ENCODE measurements around the gene SH3RF2.
"Not testable (repeated sequence)": the region's sequence is repeated elsewhere in the genome, so short reads cannot be mapped to it uniquely, and the experiment has no call there.

The SH3RF2 gene

DNA sequence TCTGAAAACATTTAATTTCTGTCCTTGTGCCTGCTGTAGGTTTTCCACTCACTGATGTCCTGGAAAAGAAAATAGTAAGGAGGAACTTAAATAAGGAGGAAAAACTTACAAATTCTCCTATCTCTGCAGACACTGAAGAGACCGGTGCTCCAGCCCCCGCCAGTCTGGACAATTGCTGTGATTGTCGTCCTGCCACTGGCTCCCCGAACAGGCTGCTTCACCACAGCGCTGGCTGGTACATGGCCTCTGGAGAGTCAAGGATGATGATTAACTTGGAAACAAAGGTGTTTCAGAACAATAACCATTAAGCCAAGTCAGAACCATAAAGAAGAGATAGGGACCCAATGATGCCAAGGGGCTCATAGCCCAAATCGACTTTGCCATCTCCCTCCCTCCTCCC, 161.7 kb downstream of the SH3RF2 start:
- no peak for DNase-seq

DNA sequence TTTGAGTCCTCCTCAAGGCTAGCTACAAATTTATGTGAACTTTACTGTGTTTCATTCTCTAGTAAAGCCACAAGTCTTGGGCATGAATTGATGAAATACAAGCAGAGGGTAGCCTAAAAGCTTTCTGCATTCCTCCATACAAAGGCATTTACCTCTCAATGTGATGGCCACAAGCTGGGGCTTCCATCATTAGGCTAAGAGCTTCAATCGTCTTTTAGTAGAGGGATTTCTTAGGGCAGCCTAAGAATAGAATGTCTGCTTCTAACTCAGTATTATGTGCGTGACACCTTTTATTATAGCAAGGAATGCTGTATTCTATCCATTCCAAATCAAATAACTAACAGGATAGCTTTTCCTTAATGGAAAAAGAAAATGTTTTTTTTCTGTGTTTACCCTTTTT, 165.3 kb downstream of the SH3RF2 start:
- DNase-seq = no peak

DNA sequence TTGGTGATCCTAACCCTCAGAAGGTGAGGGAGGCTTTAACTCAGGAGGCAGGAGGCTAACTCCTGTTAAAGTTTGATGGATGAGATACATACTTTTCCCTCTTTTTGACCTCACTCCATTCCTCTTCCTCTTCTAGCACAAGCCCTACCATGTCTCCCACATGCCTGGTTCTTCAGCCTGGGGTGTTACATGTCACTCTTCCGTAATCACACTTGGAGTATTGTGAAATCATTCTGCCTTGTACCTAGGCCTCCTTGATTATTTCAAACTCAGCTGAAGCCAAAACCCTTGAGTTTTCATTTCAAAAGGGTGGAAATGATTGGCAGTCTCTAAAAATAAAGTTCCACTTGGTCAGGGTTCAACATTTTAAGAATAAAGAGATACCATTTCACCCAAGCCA, 167.2 kb downstream of the SH3RF2 start:
- no peak for DNase-seq

DNA sequence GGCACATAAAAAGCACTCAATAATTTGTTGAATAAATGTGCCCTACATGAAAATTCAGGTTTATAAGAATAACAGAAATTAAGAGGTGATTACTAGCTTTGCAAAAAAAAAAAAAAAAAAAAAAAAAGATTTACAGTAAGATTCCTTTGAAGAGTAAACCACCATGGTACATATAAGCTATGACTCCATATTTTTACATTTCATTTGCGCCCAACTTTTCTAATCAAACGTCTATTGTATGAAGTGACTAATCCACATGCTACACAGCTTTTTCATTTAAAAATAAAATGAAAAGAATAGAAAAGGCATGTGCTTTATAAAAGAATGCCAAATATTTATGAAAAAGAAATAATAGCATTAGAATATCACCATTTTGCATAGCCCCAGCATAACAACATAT, 169.1 kb downstream of the SH3RF2 start, which contains the start of gene PLAC8L1:
Gene PLAC8L1 (minus strand): TSS at position 101 of the 400 bp plus-strand sequence. CDS start 1,266 bp downstream, outside the sequence.
- no peak for DNase-seq

DNA sequence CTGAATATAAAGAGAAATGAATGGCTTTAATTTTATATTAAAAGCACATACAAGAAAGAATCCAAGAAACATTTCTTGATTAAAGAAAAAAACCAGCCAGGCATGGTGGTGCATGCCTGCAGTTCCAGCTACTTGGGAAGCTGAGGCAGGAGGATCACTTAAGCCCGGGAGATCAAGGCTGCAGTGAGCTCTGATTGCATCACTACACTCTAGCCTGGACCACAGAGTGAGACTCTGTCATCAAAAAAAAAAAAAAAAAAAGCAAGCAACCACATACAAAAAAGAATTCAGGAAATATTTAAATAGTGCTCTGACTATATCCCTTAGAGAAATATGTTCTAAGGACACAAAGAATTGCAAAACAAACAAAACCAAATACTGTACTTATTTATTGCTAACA, 171.5 kb downstream of the SH3RF2 start:
- no peak for DNase-seq

DNA sequence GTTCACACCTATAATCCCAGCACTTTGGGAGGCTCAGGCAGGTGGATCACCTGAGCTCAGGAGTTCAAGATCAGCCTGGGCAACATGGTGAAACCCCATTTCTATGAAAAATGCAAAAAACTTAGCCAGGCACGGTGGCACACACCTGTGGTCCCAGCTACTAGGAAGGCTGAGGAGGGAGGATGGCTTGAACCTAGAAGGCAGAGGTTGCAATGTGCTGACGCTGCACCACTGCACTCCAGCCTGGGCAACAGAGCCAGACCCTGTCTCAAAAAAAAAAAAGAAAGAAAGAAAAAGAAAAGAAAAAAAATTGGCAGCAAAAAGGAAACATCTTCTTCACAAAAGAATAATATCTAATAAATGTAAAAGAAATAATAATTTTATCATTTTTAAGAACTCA, 172.5 kb downstream of the SH3RF2 start:
- not testable (repeated sequence) for DNase-seq

DNA sequence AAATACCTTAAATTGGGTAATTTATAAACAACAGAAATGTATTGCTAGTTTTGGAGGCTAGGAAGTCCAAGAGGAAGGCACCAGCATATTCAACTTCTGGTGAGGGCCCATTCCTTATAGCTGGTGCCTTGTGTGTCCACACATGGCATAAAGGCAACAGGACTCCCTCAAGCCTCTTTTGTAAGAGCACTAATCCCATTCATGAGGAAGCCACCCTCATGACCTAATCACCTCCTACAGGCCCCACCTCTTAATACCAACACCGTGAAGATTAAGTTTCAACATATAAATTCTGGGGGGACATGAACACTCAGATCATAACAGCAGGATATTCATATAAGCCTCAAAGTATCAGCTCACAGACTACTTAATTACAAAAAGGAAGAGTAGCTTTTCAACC, 173.0 kb downstream of the SH3RF2 start:
- no peak for DNase-seq

DNA sequence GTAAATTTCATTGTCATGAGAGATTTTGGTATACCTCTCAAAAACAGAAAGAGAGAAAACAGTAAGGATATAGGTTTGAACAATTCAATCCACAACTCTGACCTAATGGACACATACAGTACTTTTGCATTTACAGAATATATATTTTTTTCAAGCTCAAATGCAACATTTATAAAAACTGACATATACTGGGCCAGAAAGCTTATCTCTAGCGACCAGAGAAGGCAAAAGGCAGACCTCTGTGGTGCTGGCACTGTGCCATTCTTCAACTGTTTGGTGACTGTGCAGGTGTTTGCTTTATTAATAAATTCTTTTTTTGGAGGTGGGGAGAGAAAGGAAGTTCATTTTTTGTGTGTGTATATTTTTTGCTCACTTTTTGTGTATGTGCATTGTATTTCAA, 175.0 kb downstream of the SH3RF2 start:
- DNase-seq = no peak

DNA sequence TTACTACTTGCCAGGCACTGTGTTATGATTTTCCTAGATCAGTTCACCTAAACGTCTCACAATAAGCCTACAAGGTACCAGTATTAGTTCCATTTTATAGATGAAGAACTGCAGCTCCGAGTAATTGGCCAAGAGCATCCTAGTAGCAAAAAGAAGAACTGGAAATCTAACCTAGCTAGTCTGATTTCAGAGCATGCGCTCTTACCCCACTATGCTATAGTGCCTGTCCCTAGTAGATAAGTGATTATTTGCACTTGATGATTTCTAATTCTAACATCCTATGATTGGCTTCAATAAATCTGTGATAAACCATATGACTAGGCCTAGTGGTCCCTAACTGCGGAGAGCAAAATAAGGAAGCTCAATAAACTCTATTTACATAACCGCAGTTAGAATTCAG, 176.1 kb downstream of the SH3RF2 start:
- DNase-seq = no peak

All from activated CD4-positive, alpha-beta T cell treated with anti-CD3 and anti-CD28 coated beads for 1 hour (primary cell).